Amniotic epithelial cell (primary cell): ENCODE data around the gene PLD2.
A peak's percentile ranks its signal among the peaks of the same experiment; 100 is the strongest.

Experiments used
- DNase-seq: peaks from one replicate; pipeline ENCODE4 v3.0.0-alpha.2; 2010; ENCODE audit warnings: low read depth

PLD2 gene, protein sequence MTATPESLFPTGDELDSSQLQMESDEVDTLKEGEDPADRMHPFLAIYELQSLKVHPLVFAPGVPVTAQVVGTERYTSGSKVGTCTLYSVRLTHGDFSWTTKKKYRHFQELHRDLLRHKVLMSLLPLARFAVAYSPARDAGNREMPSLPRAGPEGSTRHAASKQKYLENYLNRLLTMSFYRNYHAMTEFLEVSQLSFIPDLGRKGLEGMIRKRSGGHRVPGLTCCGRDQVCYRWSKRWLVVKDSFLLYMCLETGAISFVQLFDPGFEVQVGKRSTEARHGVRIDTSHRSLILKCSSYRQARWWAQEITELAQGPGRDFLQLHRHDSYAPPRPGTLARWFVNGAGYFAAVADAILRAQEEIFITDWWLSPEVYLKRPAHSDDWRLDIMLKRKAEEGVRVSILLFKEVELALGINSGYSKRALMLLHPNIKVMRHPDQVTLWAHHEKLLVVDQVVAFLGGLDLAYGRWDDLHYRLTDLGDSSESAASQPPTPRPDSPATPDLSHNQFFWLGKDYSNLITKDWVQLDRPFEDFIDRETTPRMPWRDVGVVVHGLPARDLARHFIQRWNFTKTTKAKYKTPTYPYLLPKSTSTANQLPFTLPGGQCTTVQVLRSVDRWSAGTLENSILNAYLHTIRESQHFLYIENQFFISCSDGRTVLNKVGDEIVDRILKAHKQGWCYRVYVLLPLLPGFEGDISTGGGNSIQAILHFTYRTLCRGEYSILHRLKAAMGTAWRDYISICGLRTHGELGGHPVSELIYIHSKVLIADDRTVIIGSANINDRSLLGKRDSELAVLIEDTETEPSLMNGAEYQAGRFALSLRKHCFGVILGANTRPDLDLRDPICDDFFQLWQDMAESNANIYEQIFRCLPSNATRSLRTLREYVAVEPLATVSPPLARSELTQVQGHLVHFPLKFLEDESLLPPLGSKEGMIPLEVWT

DNA sequence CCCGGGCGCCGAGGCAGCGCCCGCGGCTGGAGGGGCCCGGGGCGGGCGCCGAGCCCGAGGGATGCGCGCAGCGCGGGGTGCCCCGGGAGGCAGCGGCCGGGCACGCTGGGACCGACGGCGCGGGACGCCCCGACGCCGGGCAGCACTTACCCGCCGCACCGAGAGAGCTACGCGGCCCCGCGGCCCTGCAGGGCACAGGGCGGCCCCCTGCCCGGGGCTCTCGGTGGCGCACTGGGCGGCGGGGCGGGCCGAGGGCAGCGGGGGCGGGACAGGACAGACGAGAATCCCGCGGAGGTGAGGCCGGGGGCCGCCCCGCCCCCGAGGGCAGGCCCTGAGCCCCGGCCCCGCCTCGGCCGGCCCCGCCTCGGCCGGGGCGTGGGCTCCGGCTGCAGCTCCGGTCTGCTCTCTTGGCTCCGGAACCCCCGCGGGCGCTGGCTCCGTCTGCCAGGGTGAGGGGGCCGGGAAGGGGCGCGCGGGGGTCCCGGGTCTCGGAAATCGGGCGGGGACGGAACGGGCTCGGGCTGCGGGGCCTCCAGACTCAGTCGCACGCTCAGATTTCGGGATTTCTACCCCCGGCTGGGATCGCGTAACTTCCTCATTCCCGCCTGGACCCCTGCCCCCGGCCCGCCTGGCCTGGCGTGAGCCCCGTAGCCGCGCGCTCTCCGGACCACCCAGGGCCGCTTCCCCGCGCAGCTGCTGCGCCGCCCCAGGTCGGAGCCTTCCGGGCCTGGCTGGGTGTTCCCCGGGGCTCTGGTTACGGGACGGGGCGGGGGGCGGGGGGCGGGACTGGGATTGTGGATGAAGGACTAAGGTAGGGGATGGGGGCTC lies at the start of gene PLD2:
Gene PLD2 (plus strand): TSS at position 376 of the 828 bp plus-strand sequence. CDS start 621 bp downstream, outside the sequence.
- DNase-seq = peak; percentile 60

DNA sequence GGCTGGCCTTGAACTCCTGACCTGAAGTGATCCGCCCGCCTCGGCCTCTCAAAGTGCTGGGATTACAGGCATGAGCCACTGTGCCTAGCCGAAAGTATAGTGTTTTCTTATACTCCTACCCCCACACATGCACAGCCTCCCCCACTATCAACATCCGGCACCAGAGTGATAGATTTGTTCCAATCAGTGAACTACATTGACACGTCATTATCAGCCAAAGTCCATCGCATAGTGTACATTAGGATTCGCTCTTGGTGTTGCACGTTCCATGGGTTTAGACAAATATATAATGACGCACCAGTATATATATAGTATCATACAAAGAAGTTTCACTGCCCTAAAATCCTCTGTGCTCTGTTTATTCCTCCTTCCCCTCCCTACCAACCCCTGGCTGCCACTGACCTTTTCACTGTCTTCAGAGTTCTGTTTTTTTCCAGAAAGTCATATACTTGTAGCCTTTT lies 47.1 kb upstream of the PLD2 start:
- DNase-seq = no peak

DNA sequence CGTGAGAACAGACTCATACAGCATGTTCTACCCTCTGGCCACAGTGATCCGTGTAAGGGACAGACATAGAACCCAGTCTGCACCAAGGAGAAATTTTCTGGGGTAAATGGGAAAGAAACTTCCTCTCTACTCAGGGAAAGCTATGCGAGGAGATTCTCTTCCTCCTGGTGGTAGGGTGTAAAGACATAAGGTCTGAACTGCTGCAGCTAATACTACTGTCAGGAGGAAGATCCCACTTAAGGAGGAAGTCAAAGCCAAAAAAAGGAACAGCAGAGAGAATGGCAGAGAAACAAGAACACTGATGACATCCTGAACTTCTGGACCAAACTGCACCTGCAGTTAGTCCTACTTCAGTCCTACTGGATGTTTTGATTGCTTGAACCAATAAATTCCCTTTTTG lies 42.4 kb upstream of the PLD2 start:
- no peak for DNase-seq

- DNase-seq = peak; percentile 10
Measured at GRCh38 chr17:4766201-4766600, 40.8 kb upstream of the PLD2 start.

DNA sequence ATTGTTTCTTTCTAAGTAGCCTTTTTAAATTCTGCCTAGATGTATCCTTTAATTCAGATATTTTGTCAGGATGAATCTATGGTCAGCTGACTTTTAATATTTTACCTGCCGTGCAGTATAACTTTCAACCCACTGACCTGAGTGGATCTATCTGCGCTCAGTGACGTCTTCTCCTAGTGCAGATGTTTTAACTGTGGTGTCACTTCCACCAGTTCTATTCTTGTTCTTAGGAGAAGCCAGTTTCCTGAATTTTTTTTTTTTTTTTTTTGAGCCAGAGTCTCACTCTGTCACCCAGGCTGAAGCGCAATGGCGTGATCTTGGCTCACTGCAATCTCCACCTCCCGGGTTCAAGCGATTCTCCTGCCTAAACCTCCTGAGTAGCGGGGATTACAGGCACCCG lies 40.2 kb upstream of the PLD2 start:
- no peak for DNase-seq

- no peak for DNase-seq
Measured at GRCh38 chr17:4768298-4768697, 38.7 kb upstream of the PLD2 start.

DNA sequence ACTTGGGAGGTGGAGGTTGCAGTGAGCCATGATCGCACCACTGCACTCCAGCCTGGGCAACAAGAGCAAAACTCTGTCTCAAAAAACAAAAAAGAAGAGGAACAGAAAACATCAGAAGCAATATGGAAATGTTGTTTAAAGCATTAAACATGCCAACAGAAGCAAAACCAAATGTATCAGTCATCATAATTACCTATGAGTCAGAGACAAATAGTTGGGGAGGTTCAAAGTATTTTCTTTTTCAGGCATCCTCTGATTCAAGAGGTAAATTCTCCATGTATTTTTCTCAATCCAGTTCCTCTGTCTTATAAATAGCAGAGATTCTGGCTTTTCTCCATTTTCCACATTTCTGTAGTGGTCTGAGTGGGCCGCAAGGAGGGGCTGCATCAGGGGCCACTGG lies 37.3 kb upstream of the PLD2 start:
- peak; percentile 29 for DNase-seq

DNA sequence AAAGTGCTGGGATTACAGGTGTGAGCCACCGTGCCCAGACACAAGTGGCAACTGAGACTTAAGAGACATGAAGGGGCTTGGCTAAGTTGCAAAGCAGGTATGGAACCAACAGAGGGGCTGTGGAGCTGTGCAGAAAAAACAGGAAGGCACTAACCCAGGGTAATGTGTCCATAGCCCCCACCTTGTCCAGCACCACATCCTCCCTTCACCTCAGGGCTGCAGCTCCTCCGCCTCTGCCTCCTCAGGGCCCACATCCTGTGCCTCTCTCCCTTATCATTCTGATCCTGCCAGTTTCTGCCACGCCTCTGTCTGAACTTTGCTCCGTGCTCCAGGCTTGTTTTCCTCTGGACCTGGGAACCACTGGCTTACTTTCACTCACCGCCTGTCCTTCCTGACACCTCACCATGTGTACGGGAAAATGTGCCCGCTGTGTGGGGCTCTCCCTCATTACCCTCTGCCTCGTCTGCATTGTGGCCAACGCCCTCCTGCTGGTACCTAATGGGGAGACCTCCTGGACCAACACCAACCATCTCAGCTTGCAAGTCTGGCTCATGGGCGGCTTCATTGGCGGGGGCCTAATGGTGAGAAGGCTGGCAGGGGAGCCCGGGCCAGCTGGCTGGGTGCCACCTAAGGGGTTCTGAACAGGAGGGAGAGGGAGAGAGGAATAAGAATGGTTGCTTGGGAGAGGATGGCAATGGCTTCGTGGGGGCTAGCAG lies 35.3 kb upstream of the PLD2 start, which contains the start of gene TM4SF5:
Gene TM4SF5 (plus strand): TSS at position 368 of the 716 bp plus-strand sequence. CDS start 37 bp downstream, at position 405.
- no peak for DNase-seq

GRCh38 chr17:4772235-4772613 lies 34.7 kb upstream of the PLD2 start:
- no peak for DNase-seq

DNA sequence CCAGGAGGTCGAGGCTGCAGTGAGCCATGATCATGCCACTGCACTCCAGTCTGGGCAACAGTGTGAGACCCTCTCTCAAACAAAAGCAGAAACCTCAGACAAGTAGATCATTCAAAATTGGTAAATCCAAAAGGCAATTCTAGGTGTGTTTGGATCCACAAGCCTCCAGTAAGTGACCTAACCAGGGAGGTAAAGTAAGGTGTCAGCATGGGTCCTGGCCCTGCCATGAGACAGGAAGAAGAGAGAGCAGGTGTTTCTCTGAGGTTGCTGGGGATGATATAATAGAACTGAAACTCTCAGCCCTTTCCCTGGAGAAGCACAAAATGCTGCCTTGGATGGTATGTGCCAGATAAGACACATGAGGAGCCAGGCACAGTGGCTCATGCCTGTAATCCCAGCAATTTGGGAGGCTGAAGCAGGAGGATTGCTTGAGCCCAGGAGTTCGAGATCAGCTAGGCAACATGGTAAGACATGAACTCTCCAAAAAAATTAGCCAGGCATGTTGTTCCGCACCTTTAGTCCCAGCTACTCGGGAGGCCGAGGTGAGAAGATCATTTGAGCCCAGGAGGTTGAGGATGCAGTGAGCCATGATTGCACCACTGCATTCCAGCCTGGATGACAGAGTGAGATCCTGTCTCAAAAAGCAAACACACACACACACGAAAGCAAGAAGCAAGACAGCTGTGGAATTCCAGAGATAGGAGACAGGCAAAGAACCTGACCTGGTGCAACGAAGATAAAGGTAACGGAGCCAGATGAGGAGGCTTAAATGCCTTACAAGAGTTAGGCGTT lies 28.8 kb upstream of the PLD2 start:
- DNase-seq = peak; percentile 88

DNA sequence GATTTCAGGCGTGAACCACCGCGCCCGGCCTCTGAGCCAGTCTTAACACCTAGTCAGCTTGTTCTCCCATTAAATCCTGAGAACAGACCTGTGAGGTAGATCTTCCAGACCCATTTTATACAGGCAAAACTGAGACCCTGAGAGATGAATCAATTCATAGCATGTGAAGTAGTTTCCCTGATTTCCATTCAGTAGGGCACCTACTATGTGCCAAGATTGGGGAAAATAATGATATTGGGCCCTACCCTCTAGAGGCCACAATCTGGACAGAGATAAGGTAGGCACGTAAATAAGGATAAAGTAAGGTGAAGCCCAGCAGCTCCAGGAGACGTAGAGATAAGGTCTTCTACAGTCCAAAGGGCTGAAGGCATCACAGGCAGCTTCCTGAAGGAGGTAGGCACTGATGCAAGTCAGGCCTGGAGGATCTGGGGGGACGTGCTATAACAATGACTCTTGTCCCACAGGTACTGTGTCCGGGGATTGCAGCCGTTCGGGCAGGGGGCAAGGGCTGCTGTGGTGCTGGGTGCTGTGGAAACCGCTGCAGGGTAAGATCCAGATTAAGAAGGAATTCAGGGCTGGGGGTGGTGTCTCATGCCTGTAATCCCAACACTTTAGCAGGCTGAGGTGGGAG lies 26.5 kb upstream of the PLD2 start:
- no peak for DNase-seq

- DNase-seq = no peak
Measured at GRCh38 chr17:4782652-4783051, 24.3 kb upstream of the PLD2 start.

GRCh38 chr17:4785311-4786105 lies 21.4 kb upstream of the PLD2 start:
- DNase-seq = no peak

DNA sequence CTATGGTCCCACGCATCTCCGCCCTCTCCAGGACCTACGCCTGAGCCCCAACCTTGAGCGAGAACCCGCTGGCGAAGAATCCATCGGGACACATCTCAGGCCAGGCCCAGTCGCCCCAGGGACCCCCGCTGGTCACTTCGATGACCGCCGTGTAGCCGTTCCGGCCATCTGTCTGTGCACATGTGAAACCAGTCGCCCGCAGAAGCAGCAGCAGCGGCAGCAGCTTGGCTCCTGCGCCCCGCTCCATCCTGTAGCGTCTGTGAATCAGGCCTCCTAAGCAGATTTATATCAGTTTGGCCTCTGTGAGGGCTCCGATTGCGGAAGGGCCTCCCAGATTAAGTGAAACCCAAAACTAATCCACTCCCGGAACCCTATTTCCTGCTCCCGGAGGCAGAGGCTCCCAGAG lies 20.8 kb upstream of the PLD2 start, which contains the start of gene VMO1:
Gene VMO1 (minus strand): TSS at position 259 of the 406 bp plus-strand sequence. CDS start 12 bp downstream, at position 247.
- peak; percentile 62 for DNase-seq

- DNase-seq = no peak
Measured at GRCh38 chr17:4786516-4786915, 20.4 kb upstream of the PLD2 start.

DNA sequence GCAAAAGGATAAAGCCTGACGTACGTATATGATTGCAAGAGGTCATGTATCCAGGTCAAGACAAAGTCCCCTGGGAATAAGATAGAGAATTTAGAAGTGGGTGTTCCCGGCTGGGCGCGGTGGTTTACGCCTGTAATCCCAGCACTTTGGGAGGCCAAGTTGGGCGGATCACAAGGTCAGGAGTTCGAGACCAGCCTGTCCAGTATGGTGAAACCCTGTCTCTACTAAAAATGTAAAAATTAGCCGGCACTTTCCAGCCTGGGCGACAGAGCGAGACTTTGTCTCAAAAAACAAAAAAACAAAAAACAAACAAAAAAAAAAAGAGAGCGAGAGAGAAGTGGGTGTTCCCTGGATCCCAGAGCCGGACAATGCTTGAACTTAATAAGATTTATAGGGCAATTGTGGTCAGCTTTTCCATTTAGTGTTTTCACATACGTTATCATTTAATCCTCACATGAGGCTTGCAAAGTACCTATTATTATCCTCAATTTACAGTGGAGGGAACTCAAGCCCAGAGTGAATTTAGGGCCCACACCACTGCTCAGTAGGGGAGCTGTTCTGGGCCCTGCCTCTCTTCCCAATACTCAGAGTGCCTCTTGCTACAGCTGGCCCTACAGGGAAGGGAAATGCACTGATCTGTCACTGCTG lies 18.7 kb upstream of the PLD2 start:
- peak; percentile 29 for DNase-seq

GRCh38 chr17:4788807-4789700 lies 17.9 kb upstream of the PLD2 start, which contains the start of gene GLTPD2:
Gene GLTPD2, plus strand, starts transcription at chr17:4788964. Its CDS starts 48 bp downstream, at chr17:4789012.
- DNase-seq = no peak
